Liver (tissue), 3 donors: ENCODE data around the gene TMEM255B.

Experiments
- CTCF ChIP-seq: fragments of 150-350 bp; IDR thresholded peaks from 2 replicates; pipeline ENCODE4 v1.5.1; 2017; ENCODE audit warnings: improper control_type of control experiment, low read depth, low read length; ENCODE audit not compliant: missing input control
- EGR1 ChIP-seq, 2 donors: IDR thresholded peaks; 2 replicates each; pipeline ENCODE4 v1.6.1; 2016 to 2018; ENCODE audit warnings: antibody characterized with exemption in 2 of 2, low read depth in 2 of 2
- FOXA1 ChIP-seq: IDR thresholded peaks from 2 replicates; pipeline ENCODE4 v1.6.1; 2016; ENCODE audit warnings: antibody characterized with exemption
- RAD21 ChIP-seq, 2 donors: IDR thresholded peaks; 2 replicates each; pipeline ENCODE4 v1.6.1; 2016; ENCODE audit warnings: antibody characterized with exemption in 2 of 2, mild to moderate bottlenecking in 2 of 2
- TAF1 ChIP-seq: conservative IDR thresholded peaks from 2 replicates; pipeline ENCODE4 v1.6.1; 2016; ENCODE audit warnings: antibody characterized with exemption, mild to moderate bottlenecking
- TF ChIP-seq, protein P1 (sequence below): IDR thresholded peaks from 2 replicates; pipeline ENCODE4 v1.6.1; 2016; ENCODE audit warnings: antibody characterized with exemption, mild to moderate bottlenecking
- TF ChIP-seq, protein P2 (sequence below): IDR thresholded peaks from 2 replicates; pipeline ENCODE4 v1.6.1; 2016; ENCODE audit warnings: antibody characterized with exemption
- TF ChIP-seq, protein P3 (sequence below): IDR thresholded peaks from 2 replicates; pipeline ENCODE4 v1.6.1; 2016; ENCODE audit warnings: antibody characterized with exemption
- donor health status: healthy.
- donor health status: healthy.

- TF ChIP-seq TAF1 (no peak), CTCF (no peak), RAD21 (IDR thresholded peaks at IDR 0.05) (no peak), FOXA1 (no peak), EGR1 (IDR thresholded peaks at IDR 0.05; ENCODE audit: low read depth in 2 of 2) (no peak)
- TF ChIP-seq, protein P1, sequence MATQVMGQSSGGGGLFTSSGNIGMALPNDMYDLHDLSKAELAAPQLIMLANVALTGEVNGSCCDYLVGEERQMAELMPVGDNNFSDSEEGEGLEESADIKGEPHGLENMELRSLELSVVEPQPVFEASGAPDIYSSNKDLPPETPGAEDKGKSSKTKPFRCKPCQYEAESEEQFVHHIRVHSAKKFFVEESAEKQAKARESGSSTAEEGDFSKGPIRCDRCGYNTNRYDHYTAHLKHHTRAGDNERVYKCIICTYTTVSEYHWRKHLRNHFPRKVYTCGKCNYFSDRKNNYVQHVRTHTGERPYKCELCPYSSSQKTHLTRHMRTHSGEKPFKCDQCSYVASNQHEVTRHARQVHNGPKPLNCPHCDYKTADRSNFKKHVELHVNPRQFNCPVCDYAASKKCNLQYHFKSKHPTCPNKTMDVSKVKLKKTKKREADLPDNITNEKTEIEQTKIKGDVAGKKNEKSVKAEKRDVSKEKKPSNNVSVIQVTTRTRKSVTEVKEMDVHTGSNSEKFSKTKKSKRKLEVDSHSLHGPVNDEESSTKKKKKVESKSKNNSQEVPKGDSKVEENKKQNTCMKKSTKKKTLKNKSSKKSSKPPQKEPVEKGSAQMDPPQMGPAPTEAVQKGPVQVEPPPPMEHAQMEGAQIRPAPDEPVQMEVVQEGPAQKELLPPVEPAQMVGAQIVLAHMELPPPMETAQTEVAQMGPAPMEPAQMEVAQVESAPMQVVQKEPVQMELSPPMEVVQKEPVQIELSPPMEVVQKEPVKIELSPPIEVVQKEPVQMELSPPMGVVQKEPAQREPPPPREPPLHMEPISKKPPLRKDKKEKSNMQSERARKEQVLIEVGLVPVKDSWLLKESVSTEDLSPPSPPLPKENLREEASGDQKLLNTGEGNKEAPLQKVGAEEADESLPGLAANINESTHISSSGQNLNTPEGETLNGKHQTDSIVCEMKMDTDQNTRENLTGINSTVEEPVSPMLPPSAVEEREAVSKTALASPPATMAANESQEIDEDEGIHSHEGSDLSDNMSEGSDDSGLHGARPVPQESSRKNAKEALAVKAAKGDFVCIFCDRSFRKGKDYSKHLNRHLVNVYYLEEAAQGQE = no peak
- TF ChIP-seq, protein P2, sequence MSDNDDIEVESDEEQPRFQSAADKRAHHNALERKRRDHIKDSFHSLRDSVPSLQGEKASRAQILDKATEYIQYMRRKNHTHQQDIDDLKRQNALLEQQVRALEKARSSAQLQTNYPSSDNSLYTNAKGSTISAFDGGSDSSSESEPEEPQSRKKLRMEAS = no peak
- TF ChIP-seq, protein P3, sequence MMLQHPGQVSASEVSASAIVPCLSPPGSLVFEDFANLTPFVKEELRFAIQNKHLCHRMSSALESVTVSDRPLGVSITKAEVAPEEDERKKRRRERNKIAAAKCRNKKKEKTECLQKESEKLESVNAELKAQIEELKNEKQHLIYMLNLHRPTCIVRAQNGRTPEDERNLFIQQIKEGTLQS = no peak
These were observed 57.4 kb downstream of the TMEM255B start for GRCh38 chr13:113816254-113816929.
